ENCODE results near the gene PEMT.
A peak's percentile ranks its signal among the peaks of the same experiment; 100 is the strongest.

The PEMT gene

GRCh38 chr17:17511881-17512858 lies 79.3 kb downstream of the PEMT start:
- DNase-seq: no peak

GRCh38 chr17:17511293-17511741 lies 80.2 kb downstream of the PEMT start:
- no peak for DNase-seq

GRCh38 chr17:17510456-17511292 lies 80.8 kb downstream of the PEMT start:
- DNase-seq: no peak

GRCh38 chr17:17509601-17510425 lies 81.7 kb downstream of the PEMT start:
- DNase-seq: no peak

- no peak for DNase-seq
Observed at GRCh38 chr17:17508646-17509591, 82.6 kb downstream of the PEMT start.

- no peak for DNase-seq
Observed at GRCh38 chr17:17508019-17508535, 83.4 kb downstream of the PEMT start.

GRCh38 chr17:17507465-17508011 lies 84.0 kb downstream of the PEMT start:
- DNase-seq: no peak

- DNase-seq: no peak
Observed at GRCh38 chr17:17506893-17507464, 84.5 kb downstream of the PEMT start.

- no peak for DNase-seq
Observed at GRCh38 chr17:17506181-17506741, 85.2 kb downstream of the PEMT start.

GRCh38 chr17:17505610-17506171 lies 85.8 kb downstream of the PEMT start:
- DNase-seq: no peak

GRCh38 chr17:17505151-17505550 lies 86.4 kb downstream of the PEMT start:
- DNase-seq: no peak

- no peak for DNase-seq
Observed at GRCh38 chr17:17504341-17505140, 87.0 kb downstream of the PEMT start.

- no peak for DNase-seq
Observed at GRCh38 chr17:17503566-17504130, 87.9 kb downstream of the PEMT start.

GRCh38 chr17:17502741-17503565 lies 88.6 kb downstream of the PEMT start:
- DNase-seq: no peak

- peak; percentile 25 for DNase-seq
Observed at GRCh38 chr17:17500999-17501605, 90.4 kb downstream of the PEMT start.

GRCh38 chr17:17499402-17500145 lies 91.9 kb downstream of the PEMT start:
- no peak for DNase-seq
